ENCODE measurements around the gene C16orf78.

- no peak for TF ChIP-seq CTCF (IDR thresholded peaks at IDR 0.05)
- TF ChIP-seq EZH2 (IDR thresholded peaks at IDR 0.05) = no peak
These were observed 48.9 kb upstream of the C16orf78 start for GRCh38 chr16:49324703-49325102.

All from neural progenitor cell (in vitro differentiated cells).